NCI-H1436 treated with DMSO at 0.1 percent for 48 hours (cell line): Measurements from ENCODE around the gene ELOB.

Experiments used
- DNase-seq: peaks from one replicate; lab custom pipeline; 2025; lab: John Stamatoyannopoulos, UW

ELOB gene

DNA sequence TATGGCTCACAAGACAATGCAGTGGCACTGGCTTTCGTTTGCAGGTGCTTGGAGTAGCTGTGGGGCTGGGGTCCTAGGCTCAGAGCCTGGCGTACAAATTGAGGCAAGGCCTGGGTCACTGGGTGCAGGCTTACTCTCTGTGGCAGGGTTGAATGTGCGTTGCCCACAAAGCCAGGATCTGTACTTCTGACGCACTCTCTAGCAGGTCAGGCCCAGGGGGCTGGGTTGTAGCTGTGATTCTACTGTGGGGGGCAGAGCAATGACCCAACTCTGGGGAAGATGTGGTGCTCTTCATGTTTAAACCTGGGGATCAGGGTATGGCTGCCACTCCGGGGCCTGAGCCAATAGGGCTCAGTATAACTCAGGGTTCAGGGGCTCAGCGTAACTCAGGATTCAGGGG is 33.6 kb upstream of the ELOB start:
- DNase-seq = no peak

- DNase-seq = no peak
These were observed 32.2 kb upstream of the ELOB start for GRCh38 chr16:2809149-2809760.

- DNase-seq = no peak
These were observed 31.1 kb upstream of the ELOB start for GRCh38 chr16:2808181-2808580.

DNA sequence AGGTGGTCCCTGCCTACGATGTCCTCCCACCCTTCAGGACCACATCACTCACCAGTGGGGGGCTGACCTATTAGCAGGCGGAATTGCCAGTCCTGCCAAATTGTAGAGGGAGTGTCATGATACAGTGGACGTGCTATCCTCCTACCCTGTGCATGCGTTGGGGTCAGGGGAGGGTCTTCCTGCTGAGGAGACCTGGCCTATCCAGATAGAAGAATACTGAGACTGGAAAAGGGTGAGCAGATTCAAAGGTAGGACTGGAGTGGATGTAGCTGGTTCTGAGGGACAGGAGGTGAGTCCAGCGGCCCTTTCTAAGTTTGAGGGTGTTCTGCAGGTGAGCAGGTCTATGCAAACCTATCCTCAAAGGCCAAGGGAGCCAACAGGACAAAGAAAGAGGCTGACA is 29.2 kb upstream of the ELOB start:
- no peak for DNase-seq

DNA sequence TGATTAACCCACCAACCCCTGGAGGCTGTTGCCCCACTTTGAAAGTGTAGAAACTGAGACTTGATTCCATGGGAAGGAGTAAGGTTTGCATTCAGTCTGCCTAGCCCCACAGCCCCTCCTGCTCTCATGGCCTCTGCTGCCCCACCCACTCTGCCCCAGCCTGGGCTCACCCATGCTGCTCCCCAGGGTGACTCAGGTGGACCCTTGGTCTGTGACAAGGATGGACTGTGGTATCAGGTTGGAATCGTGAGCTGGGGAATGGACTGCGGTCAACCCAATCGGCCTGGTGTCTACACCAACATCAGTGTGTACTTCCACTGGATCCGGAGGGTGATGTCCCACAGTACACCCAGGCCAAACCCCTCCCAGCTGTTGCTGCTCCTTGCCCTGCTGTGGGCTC is 27.6 kb upstream of the ELOB start:
- DNase-seq = no peak

DNA sequence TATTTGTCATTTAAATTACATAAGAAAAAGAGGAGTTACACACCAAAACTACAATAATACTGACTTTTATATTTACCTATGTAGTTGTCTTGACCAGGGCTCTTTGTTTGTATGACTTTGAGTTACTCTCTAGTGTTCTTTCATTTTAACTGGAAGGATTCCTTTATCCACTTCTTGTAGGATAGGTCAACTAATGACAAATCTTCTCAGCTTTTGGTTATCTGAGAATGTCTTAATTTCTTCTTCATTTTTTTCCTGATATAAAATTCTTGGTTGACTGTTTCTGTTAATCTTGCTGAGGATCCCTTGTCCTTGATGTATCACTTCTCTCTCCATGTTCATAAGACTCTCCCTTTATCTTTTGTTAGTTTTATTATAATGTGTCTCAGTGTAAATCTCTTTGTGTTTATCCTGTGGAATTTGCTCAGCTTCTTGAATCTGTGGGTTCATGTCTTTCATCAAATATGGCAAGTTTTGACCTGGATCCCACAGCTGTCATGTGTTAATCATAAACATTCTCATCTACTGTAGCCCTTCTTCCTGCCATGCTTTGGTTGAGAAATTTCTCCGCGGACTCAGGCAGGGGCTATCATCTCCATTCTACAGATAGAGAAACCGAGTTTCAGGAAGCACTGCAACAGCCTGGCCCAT is 26.6 kb upstream of the ELOB start:
- DNase-seq = no peak

GRCh38 chr16:2799859-2800226 is 22.8 kb upstream of the ELOB start:
- no peak for DNase-seq

DNA sequence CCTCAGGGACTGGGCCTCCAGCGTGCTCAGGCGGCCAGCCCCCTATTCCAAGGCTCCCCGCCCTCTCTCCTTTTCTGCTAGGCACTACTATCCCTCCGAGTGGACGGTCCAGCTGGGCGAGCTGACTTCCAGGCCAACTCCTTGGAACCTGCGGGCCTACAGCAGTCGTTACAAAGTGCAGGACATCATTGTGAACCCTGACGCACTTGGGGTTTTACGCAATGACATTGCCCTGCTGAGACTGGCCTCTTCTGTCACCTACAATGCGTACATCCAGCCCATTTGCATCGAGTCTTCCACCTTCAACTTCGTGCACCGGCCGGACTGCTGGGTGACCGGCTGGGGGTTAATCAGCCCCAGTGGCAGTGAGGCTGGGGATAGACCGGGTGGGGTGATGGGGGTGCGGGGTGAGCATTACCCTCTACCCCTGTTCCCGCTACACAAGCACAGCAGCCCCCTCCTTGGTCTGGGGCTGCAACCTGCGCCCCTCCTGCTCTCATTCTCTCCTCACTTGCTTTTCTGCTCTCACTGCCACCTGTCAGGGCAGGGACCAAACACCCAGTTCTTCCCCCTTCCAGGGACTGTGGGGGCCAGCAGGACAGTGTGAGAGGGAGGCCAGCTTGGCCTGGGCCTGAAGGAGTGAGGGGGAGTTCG is 22.3 kb upstream of the ELOB start:
- no peak for DNase-seq

DNA sequence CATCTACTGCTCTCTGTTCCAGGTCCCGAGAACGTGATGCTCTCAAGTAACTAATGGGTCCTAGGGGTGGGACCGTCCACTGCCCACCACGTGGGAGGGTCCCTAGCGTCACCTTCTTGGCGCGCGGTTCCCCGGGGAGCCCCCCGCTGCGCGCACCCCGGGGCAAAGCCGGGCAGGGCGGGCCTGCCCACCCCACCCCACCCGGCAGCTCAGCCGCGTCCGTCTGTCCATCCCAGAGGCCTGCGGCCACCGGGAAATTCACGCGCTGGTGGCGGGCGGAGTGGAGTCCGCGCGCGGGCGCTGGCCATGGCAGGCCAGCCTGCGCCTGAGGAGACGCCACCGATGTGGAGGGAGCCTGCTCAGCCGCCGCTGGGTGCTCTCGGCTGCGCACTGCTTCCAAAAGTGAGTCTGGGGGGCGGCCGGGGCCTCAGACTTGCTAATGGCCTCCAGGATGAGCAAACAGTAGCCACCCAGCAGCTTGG is 21.7 kb upstream of the ELOB start:
- DNase-seq = no peak

GRCh38 chr16:2795395-2796143 is 18.5 kb upstream of the ELOB start:
- DNase-seq = no peak

GRCh38 chr16:2792940-2793339 is 15.9 kb upstream of the ELOB start:
- no peak for DNase-seq

GRCh38 chr16:2791174-2791573 is 14.1 kb upstream of the ELOB start:
- no peak for DNase-seq

DNA sequence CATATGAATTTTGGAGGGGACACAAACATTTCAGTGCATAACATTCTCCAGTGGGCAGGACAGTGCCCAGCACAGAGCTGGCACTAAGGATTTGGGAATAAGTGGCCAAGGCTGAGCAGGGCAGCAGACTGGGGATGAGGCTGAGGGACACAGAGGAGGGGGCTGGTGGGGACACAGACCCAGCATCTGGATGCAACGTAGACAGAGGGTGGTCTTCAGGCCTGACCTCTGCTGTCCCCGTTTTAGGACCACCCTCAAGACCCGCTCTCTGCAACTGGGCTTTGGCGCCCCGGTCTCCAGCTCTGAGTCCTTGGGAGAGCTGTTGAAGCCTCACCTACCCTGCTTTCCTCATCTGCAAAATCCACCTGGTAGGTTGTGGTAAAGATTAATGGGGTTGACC is 13.6 kb upstream of the ELOB start:
- DNase-seq = no peak

- DNase-seq = no peak
These were observed 10.9 kb upstream of the ELOB start for GRCh38 chr16:2787961-2788360.

GRCh38 chr16:2787406-2787805 is 10.3 kb upstream of the ELOB start, which contains the start of gene PRSS33:
Gene PRSS33, minus strand, starts transcription at chr16:2787560. Its CDS starts 1,013 bp downstream, at chr16:2786547.
- DNase-seq = no peak

DNA sequence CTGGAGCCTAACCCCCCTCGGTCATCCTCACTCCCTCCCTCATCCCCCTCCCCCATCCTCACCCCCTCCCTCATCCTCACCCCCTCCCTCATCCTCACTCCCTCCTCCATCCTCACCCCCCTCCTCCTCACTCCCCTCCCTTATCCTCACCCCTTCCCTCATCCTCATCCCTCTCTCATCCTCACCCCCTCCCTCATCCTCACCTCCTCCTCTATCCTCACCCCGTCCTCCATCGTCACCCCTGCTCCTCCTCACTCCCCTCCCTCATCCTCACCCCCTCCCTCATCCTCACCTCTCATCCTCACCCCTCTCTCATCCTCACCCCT is 9.7 kb upstream of the ELOB start:
- DNase-seq = no peak

- DNase-seq = no peak
These were observed 9.2 kb upstream of the ELOB start for GRCh38 chr16:2786061-2786825.

DNA sequence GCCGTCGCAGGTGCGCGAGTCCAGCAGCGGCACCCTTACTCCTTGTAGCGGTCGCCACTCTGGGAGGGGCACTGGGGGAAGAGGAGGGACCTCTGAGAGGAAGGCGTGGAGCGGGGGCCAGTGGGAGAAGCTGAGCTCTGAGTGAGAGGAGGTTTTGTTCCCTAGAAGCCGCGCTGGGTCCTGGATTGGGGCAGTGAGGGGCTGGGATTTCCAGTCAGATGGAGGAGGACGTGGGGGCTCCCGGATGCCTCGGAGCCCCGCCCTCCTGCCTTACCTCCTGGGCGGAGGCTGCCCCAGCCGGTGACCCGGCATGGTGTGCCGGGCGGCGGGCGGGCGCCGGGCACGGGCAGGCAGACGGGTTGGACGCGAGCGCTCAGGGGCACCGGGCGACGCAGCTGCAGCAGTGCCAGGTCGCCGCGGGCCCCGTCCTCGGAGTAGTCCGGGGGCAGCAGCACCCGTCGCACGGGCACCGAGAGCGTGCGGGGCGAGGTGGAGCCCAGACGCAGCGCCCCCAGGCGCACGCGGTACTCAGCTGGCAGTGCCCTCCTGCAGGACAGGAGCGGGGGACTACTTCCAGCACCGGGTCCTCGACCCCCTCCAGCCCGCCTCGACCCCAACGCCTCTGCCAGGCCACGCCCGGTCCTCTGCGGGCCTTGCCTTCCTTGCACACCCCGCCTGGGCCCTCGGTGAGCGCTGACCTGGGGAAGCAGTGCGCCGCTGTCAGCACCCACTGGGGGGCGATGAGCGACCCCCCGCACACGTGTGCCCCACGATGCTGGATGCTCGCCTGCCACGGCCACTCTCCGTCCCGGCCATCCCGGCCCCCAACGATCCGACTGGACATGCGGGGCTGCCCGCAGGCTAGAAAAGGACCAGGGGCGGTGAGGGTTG is 8.3 kb upstream of the ELOB start:
- DNase-seq = no peak

GRCh38 chr16:2784358-2785100 is 7.4 kb upstream of the ELOB start:
- no peak for DNase-seq

GRCh38 chr16:2783581-2784357 is 6.7 kb upstream of the ELOB start:
- DNase-seq = no peak
